ENCODE data around the gene CDH23.

Gene CDH23

GRCh38 chr10:71573562-71574518, 177.1 kb downstream of the CDH23 start:
- no peak for DNase-seq

- DNase-seq: no peak
Measured at GRCh38 chr10:71575451-71575850, 178.7 kb downstream of the CDH23 start.

GRCh38 chr10:71575934-71576801, 179.4 kb downstream of the CDH23 start:
- no peak for DNase-seq

- DNase-seq: no peak
Measured at GRCh38 chr10:71576842-71577241, 180.1 kb downstream of the CDH23 start.

GRCh38 chr10:71577345-71577744, 180.6 kb downstream of the CDH23 start:
- DNase-seq: no peak

- no peak for DNase-seq
Measured at GRCh38 chr10:71578069-71578468, 181.3 kb downstream of the CDH23 start.

GRCh38 chr10:71579668-71580067, 182.9 kb downstream of the CDH23 start:
- DNase-seq: no peak

- DNase-seq: no peak
Measured at GRCh38 chr10:71580415-71580814, 183.7 kb downstream of the CDH23 start.

- no peak for DNase-seq
Measured at GRCh38 chr10:71580926-71581325, 184.2 kb downstream of the CDH23 start.

GRCh38 chr10:71581376-71581775, 184.7 kb downstream of the CDH23 start:
- no peak for DNase-seq

- DNase-seq: no peak
Measured at GRCh38 chr10:71582019-71582418, 185.3 kb downstream of the CDH23 start.

GRCh38 chr10:71582506-71583475, 186.1 kb downstream of the CDH23 start:
- DNase-seq: no peak

GRCh38 chr10:71584461-71584860, 187.7 kb downstream of the CDH23 start:
- DNase-seq: no peak

- no peak for DNase-seq
Measured at GRCh38 chr10:71584902-71585563, 188.3 kb downstream of the CDH23 start.

GRCh38 chr10:71585564-71586290, 189.0 kb downstream of the CDH23 start:
- DNase-seq: no peak

- no peak for DNase-seq
Measured at GRCh38 chr10:71587941-71588573, 191.3 kb downstream of the CDH23 start.

GRCh38 chr10:71588685-71589084, 192.0 kb downstream of the CDH23 start:
- DNase-seq: no peak

- no peak for DNase-seq
Measured at GRCh38 chr10:71589617-71590551, 193.2 kb downstream of the CDH23 start.

- no peak for DNase-seq
Measured at GRCh38 chr10:71590781-71591350, 194.1 kb downstream of the CDH23 start.

Data from activated naive CD4-positive, alpha-beta T cell (primary cell).